ENCODE results near the gene JARID2.

The JARID2 gene

DNA sequence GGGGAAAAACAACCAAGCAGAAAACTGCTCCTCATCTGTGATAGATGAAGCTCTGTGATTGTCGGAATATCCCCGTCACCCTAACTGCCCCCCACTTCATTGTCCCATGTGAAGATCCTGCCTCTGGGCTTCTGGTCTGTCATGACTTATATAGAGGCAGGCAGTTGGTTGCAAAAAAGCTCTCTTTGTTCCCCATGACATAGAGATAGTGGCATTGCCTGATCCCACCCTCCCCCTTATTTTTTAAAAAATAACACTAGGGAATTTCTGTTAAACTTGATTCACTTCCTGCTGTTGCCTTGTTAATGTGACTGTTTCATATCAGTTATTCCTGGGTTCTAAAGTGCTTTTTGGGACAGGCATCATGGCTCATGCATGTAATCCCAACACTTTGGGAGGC lies 203.1 kb downstream of the JARID2 start:
- DNase-seq = no peak

DNA sequence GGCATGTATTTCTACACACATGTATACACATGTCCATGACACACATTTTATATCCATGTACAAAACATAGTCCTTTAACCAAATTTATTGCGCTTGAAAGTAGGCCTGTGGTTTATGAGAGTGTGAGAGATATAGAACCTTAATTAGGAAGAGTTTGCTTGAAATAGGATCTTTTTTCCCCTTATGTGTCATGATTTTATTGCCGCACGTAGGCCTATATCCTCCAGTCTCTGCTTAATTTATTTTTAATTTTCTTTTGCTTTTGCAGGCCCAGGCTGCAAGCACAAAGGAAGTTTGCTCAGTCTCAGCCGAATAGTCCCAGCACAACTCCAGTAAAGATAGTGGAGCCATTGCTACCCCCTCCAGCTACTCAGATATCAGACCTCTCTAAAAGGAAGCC lies 205.9 kb downstream of the JARID2 start:
- no peak for DNase-seq

DNA sequence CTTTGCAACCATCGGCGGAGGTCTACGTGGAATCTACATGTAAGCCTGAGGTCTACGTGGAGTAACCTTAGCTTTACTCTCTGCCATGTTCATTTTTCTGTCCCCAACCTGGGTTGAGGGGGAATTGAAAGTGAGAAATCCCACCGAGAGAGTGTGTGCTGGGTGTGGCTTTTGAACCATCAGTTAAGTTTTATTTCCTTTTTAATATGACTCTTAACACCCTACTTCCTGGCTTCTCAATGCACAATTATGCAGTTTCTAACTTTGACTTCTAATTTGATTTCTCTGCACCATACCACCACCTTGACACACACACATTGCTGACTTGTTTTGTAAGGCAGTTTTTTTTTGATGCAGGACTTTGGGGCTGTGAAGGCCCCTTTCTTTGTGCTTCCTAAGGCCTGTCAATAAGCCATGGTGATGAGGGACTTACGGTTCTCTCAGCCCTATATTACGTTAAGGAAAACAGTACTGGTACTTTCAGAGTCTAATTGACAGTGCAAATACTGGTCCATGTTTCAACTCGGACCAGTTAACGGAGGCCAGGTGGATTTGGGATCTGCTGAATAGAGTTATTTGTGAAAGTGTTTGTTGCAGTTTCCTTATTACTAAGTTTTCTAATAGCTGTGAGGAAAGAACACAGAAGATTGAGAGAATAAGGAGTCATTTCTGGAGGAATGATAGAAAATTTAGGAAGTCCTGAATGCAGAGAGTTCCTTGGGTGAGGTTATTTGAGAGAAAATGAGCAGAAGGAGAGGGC lies 206.5 kb downstream of the JARID2 start:
- no peak for DNase-seq

DNA sequence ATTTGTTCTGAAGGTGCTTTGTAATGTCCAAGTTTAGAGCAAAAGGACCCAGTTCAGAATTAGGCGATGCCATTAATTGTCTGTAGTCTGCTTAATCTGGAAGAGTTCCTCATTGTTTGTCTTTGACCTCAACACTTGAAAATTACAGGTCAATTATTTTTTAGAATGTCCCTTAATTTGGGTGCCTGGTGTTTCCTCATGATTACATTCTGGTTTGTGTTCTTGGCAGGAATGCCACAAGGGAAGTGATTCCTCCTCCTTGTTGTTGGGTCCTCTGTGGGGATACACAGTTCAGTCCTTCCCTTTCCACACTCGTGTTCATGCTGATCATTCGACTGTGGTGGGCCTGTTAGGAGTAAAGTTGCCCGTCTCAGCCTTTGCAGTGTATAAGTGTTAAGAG lies 207.3 kb downstream of the JARID2 start:
- no peak for DNase-seq

DNA sequence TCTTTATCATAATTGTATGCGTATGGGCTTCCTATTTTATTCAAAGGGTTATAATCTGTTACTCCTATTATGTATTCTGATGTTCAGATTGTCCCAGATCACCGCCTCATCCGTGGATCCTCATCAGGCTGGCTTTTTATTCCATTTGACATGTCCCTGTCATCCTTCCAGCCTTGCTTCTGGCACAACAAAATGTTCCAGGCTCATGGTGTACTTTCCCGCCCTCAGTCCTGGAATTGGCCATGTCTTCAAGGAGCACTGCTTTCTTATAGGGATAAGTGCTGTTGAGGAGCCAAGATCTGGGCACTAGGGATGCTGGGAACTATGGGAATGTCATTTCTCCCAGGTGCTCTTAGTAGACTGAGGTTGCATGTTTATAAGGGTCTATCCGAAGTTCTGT lies 207.8 kb downstream of the JARID2 start:
- no peak for DNase-seq

DNA sequence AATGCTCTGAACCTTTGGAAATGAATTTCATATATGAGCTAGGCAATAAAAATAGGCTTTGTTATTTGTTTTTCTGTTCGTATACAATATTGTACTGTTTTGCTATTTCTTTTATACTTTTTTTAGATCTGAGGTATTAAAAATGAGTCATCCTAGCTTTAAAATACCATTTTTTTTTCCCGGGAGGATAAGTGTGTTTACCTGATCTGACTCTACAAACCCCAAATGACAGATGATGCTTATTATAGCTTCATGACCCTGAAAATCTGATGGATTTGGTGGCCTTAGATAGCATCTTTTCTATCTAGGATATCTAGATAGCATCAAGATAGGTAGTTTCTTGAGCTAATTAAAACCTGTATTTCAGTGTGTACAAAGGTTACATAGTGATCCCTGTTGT lies 210.6 kb downstream of the JARID2 start:
- DNase-seq = no peak

DNA sequence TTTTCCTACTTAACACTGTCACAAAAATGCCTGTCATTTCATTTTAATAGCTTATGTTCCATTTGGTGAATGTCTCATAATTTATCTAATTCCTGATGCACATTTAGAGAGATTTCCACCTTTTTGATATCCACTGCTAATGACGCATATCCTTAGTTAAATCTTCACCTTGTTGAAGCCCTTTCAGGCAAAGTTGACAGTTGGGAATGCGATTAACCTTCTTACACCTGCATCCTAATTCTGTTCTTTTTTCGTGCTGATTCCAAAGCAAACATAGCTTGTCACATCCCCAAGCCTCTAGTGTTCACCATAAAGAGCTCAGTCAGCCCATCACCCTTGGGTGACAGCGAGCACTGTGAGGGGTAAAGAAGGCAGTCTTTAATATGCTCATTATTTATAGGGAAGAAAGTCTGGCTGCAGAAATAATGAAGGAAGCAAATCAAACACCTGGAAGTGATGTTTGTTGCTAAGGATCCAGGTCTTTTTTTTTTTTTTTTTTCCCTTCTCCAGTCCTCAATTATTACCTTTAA lies 211.3 kb downstream of the JARID2 start:
- DNase-seq = no peak

DNA sequence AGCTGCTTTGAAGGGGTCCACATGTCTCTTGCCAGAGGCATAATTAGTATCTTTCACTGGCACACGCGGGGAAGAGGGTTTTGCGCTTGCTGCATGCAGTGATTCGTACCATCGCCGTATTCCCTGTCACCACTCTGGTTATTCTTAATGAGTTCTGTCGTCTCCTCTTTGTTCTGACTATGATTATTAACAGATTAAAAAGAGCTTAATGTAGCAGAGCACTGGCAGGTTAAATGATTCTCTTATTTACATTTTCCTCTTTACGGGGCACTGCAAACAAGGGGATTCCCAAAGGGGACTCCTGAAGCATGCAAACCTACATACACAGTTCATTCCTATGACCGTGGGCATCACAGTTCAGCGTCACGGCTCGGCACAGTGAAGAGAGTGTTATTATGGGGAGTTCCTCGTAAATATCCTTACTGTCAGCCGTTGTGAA lies 212.2 kb downstream of the JARID2 start:
- DNase-seq = no peak

DNA sequence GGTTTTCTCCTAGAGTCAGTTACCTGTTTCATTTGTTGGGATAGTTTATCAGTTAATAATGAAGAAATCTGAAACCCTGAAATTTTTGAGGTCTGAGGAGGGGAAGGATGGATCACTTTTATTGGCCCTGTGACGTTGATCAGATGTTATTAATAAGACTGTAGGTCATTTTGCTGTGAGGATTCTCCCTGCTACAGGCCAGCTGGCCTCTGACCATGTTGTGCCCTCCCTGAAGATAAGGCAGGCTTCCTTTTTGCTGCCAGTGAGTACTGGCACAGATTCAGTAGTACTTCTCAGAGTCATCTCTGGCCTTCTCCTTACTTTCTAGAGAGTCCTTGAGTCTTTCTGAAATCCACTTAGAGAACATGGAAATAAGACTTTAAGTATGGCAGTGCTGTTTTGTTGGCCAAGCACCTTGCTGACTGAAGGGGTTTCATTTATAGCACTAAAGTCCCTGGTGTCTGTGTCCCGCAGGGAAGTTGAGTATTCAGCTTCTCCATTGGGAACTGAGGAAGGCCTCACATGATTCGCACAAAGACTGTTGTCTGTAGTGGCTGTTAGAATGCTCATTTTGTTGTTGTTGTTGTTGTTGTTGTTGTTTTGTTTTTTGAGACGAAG lies 214.3 kb downstream of the JARID2 start:
- no peak for DNase-seq

DNA sequence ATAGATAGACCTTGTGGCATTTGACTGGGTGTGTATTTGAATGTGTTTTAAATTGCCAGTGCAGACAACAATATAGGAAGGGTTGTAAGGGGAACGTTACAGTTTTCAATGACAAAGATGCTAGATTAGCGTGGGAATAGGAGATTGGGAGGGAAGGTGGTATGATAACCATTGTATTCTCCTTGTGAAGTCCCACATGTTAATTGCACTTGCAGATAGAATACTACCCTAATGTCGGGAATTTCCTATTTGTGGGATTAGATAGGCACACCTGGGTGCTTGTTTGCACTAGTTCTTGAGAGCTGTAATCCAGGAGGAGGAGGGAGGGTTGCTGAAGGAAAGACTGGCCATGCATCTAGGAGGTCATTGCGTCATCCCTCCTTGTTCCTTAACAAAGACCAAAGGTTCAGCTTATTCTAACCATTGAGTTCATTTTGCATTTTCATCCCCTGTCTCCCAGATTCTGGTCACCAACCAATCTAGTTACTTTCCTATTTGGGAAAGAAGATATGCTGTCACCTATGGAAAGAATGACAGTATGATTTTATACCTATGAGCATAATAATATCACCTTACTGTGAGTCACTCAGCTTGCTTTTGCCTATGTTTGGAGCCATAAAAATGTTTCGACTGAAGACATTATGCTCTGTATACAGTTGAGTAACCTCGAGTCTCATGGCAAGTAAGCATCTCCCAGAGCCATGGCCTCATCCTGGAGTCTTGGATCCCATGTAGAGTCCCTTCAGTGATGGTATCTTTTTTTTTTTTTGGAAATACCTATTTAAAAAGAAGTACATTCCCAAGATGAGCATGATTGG lies 215.5 kb downstream of the JARID2 start:
- no peak for DNase-seq

DNA sequence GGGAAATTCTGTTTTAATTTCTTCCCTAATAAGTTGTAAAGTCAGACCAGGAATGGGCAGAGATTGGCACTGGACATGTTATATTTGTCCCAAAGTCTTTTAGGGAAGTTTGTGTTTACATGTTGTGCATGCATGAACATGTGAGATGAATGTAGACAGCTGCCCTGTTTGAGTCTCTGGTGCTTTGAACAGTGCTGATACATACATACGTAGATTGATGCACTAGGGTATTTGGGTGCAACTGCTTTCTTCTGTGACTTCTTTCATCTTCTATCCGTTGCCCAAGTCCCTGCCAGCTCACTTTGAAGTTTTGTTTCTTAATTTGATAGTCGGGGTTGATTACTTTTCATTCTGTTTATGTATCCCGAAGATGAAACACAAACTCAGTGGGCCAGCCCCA lies 216.4 kb downstream of the JARID2 start:
- DNase-seq = no peak

DNA sequence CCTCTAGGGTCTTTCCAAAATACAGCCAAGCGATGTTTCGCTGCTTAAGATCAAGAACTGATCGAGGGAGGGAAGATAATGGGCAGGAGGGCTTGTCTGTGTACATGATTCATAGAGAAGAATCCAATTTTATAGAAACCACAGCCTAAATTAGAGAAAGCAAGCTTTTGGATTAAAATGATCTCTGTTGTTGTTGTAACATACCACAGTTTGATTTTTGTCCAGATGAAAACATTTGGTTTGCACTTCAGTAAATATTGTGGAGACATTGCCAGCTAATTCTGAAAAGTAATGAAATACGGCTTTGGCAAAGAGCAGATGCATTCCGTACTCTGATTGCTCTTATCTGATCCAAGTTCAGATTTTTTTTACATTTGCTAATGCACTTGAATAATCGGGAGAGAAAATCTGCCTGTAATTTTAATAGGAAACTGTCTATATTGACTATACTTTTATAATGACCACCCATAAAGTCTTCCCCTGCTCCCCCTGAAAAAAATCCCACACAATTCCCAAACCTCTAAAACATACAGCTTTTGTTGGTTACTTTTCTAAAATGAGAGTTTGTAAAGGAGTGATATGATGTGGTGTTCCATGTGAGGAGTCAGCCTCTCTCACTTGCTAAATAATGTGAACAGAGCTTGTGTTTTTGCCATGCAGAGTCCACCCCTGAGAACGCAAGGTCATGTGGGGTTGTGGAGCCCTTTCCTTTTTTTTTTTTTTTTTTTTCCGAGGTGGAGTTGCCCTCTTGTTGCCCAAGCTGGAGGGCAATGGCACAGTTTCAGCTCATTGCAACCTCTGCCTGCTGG lies 217.1 kb downstream of the JARID2 start:
- DNase-seq = no peak

DNA sequence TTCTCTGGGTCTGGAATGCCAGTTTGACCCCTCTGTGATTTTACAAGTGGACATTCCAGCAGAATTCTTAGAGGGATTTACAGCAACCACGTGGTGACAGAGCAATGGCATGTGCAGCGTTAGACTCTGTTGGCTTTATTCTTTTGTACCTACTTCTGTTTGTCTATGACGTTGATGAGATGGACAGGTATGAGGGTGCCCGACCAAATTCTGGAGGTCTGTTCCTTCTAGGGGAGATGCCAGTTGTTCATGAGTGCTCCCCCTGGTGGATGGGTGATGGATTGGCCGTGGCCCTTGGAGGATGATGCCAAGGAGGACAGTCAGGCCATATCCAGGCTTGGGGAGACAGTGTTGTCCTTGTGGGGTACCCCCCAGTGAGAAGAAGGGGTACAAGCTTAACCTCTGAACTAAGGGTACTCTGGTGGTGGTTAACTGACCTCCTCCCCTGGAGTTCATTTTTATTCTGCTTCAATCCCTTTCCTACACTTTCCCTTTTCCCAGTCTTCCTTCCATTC lies 218.4 kb downstream of the JARID2 start:
- peak; percentile 6 for DNase-seq

DNA sequence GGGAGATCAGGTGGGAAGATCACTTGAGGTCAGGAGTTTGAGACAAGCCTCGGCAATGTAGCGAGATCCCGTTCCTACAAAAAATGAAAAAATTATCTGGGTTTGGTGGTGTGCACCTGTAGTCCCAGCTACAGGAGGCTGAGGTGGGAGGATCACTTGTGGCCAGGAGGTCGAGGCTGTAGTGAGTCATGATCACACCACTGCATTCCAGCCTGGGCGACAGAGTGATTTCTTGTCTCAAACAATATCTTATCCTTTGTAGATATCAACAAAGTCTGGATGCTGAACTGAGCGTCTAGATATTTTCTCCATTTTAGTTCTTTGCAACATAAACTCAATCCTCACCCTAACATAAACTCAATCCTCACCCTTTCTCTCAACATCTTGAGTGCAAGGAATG lies 219.3 kb downstream of the JARID2 start:
- DNase-seq = no peak

DNA sequence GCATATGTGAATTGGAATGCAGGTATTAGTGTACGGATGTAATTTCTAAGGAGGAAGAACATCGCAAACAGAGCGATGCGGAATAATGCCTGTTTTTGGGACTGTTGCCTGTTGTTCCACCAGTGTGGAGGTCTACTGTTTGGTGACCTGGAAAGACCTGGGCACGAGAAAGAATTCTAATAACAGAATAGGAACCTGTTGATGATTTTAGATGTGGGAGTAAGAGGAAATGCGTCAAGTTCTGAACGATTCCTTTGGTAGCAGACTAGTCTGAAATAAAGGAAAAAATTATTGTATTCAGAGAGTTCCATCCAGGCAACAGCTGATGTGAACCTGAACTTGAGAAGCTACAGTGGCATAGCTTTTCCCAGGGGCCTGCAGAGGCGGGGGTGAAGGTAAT lies 224.9 kb downstream of the JARID2 start:
- no peak for DNase-seq

DNA sequence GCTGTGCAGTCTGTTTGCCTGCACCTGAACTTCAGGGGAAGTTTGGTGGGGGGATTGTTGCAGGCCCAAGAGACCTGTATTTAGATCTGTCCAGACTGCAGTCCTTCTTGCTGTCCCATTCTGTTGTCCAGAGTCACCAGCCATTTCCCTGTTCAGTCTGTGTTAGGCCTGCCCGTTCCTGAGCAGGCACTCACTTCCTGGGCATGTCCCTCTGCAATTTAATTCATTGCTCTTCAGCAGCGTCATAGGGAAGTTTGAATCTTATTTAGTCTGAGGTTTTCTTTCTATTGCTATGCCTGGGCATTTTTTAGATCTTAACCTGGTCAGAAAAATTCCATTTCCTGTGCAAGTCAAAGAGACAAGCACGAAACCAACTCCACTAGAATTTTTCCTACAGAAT lies 226.8 kb downstream of the JARID2 start:
- no peak for DNase-seq

DNA sequence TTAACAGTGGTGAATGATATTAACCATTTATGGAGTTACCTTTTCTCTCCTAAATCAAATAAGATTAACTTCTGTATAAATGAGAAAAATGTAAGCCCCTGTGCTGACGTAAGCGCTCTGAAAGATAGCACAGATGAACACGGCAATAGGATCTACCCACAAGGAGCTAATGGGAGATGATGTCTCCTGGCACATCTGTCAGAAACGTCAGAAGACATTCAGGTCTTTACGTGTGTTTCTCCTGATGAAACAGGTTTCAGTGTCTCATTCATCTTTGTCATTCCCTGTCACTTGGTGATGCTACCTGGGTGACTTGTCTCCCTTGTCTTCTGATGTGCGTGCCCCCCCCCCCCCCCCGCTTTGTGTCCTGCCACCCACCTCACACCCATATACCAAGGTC lies 227.3 kb downstream of the JARID2 start:
- no peak for DNase-seq

DNA sequence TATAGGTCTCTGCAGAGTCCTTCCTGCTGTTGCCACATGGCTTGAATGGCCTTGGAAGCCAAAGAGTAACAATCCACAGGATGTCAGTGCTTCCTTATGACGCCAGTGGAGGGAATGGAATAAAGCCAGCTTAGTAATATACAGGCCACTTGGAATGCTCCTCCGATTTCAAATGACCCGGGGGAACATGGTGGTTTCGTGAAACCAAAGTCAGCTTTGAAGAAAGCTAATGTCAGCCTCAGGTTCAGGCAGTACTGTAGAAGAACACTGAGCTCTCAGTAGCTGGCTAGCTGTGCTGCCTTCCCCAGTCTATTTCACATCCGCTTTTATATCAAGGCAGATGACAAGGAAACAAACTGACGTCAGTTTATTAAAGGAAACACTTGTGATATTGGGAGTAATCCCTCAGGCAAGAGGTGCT lies 227.9 kb downstream of the JARID2 start:
- DNase-seq = no peak

DNA sequence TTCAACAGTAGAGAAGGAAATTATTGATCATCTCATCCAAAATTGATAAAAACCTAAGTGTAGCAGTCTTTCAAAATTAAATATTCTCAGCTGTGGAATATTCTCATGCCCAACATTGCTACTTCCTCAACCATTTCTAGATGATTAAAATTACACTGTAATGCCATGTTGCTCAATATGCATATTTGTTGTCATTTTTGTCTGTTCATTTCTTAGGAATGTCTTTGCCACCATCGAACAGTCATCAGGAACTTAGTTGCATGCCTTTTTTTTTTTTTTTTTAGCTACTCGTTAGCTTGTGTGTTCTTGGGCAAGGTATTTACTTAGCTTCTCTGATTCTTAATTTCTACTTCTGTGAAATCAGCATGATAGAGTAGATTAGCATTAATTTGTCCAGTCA lies 228.3 kb downstream of the JARID2 start:
- DNase-seq = no peak

DNA sequence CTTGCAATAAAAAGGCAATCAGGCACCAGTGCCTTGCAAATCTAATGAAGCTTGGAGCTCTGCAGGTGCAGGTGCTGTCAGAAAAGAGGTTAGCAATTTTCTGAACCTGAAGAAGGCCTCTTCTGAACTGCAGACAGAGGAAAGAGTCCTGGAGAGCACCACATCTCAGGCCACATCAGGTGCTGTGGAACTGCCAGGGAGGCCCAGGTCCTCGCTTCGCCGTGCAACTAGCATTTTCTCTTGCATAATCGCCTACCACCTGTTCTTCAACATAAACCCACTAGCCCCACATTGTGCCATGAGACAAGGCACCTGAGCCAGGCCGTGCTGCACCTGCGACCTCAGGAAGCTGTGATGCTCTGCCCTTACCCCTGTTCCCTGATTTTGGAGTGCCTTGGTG lies 229.4 kb downstream of the JARID2 start:
- DNase-seq = no peak

DNA sequence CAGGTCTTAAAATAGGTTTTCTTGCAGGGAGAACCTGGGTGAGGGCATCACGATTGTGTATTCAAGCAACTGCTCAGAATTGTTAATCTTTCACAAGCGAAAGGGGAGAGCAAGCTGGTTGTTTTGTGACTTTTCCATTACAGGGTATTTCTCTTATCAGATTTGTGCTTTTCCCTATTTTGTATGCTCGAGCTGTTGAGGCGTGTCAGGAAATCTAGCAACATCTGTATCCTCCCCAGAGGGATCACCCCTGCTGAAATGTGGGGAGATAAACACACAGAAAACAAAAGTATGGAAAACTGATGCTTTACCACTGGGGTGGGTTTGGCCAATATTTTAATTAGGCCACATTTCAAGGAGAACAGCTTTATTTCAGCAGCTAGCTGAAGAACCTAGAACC lies 230.0 kb downstream of the JARID2 start:
- no peak for DNase-seq

DNA sequence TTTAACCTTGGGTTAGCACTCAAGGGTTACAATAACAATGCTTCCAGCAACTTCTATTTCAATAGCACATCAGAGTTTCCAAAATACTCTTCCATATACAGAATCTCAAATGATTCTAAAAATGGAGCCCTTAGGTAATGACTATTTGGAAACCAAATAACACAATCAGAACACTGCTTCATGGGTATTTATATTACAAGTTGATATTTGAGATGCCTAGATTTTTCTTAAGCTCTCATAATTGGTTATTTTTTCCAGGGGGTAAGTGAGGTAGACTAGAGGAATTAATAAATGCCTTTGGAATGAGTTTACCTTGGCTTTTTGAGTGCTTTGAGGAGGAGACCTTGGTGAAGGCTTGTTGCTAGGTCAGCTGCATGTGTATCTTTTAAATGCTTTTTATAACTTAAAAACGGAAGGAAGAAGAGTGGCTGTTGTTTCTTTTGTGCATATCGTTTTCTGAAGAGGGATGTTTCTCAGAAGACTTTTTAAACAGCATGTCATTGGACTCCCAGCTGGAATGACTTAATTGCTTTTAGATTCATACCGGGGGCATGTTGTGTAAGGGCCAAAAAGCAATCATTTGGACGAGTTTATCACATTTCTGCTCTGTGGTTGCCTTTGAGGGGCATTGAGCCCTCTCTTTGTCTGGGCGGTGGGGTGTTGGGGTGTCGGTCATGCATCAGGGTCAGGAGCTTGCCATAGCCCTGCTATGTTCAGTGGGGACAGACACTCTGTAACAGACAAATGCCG lies 230.9 kb downstream of the JARID2 start:
- DNase-seq = no peak

Data from GDM1 (cell line).